Liver (tissue), 9 donors: ENCODE data around the gene C14orf180. TPM values are rescaled to one million over a fixed set of nuclear protein-coding genes. Genes with fewer than 3 reads are reported as not detected.

Source experiments
- DNase-seq: peaks from one replicate; pipeline ENCODE4 v3.0.0-alpha.2; 2017; ENCODE audit warnings: low spot score
- H3K27ac ChIP-seq, 2 donors: one replicate each; pipeline ENCODE4 v1.7.0; 2013; ENCODE audit warnings: inconsistent platforms in 2 of 2, low read length in 2 of 2, control low read depth in 1 of 2, low read depth in 1 of 2, mild to moderate bottlenecking in 1 of 2
- H3K27me3 ChIP-seq, 4 donors: one replicate each; pipeline versions ENCODE4 v1.6.1 to v1.7.0; 2013; ENCODE audit warnings: low read length in 3 of 4, inconsistent platforms in 1 of 4, mild to moderate bottlenecking in 1 of 4, moderate library complexity in 1 of 4; ENCODE audit not compliant: control insufficient read depth in 4 of 4, insufficient read depth in 4 of 4
- H3K36me3 ChIP-seq, 4 donors: one replicate each; pipeline versions ENCODE4 v1.6.1 to v1.7.0; 2013; ENCODE audit warnings: low read length in 3 of 4, mild to moderate bottlenecking in 3 of 4, low read depth in 1 of 4, moderate library complexity in 1 of 4; ENCODE audit not compliant: control insufficient read depth in 4 of 4, insufficient read depth in 3 of 4
- H3K4me1 ChIP-seq, 4 donors: one replicate each; pipeline versions ENCODE4 v1.6.1 to v1.7.0; 2013; ENCODE audit warnings: low read length in 3 of 4, mild to moderate bottlenecking in 3 of 4, moderate library complexity in 1 of 4; ENCODE audit not compliant: control insufficient read depth in 4 of 4, insufficient read depth in 4 of 4
- H3K4me3 ChIP-seq, 3 donors: one replicate each; pipeline versions ENCODE4 v1.6.1 to v1.7.0; 2013; ENCODE audit warnings: low read length in 3 of 3, control low read depth in 1 of 3, low read depth in 1 of 3, mild to moderate bottlenecking in 1 of 3
- H3K9ac ChIP-seq, 2 donors: one replicate each; pipeline ENCODE4 v1.7.0; 2013; ENCODE audit warnings: low read length in 2 of 2, mild to moderate bottlenecking in 2 of 2, moderate library complexity in 2 of 2, control low read depth in 1 of 2, low read depth in 1 of 2
- H3K9me3 ChIP-seq, 4 donors: one replicate each; pipeline versions ENCODE4 v1.6.1 to v1.7.0; 2013; ENCODE audit warnings: low read length in 3 of 4; ENCODE audit not compliant: control insufficient read depth in 4 of 4
- EGR1 ChIP-seq, 2 donors: IDR thresholded peaks; 2 replicates each; pipeline ENCODE4 v1.6.1; 2016 to 2018; ENCODE audit warnings: antibody characterized with exemption in 2 of 2, low read depth in 2 of 2
- FOXA1 ChIP-seq: IDR thresholded peaks from 2 replicates; pipeline ENCODE4 v1.6.1; 2016; ENCODE audit warnings: antibody characterized with exemption
- FOXA2 ChIP-seq: IDR thresholded peaks from 2 replicates; pipeline ENCODE4 v1.6.1; 2016; ENCODE audit warnings: antibody characterized with exemption
- GABPA ChIP-seq, 2 donors: IDR thresholded peaks in 1 of 2; conservative IDR thresholded peaks in 1 of 2; 2 replicates each; pipeline ENCODE4 v1.6.1; 2016; ENCODE audit warnings: antibody characterized with exemption in 2 of 2, mild to moderate bottlenecking in 1 of 2, moderate library complexity in 1 of 2
- HNF4G ChIP-seq: IDR thresholded peaks from 2 replicates; pipeline ENCODE4 v1.6.1; 2016; ENCODE audit warnings: antibody characterized with exemption
- JUND ChIP-seq, 2 donors: IDR thresholded peaks; 2 replicates each; pipeline ENCODE4 v1.6.1; 2016; ENCODE audit warnings: antibody characterized with exemption in 2 of 2
- RAD21 ChIP-seq, 2 donors: IDR thresholded peaks; 2 replicates each; pipeline ENCODE4 v1.6.1; 2016; ENCODE audit warnings: antibody characterized with exemption in 2 of 2, mild to moderate bottlenecking in 2 of 2
- SP1 ChIP-seq: IDR thresholded peaks from 2 replicates; pipeline ENCODE4 v1.6.1; 2018; ENCODE audit warnings: antibody characterized with exemption, mild to moderate bottlenecking
- TAF1 ChIP-seq: conservative IDR thresholded peaks from 2 replicates; pipeline ENCODE4 v1.6.1; 2016; ENCODE audit warnings: antibody characterized with exemption, mild to moderate bottlenecking
- WGBS: extraction: QIAGEN DNeasy Blood & Tissue Kit; methylation state at CpG from one replicate; pipeline ENCODE4 v1.1.7; 2013; 5-methylcytosine and 5-hydroxymethylcytosine counted together
- polyA plus RNA-seq, 2 donors: library from polyadenylated mRNA; stranded (reverse) in 1 of 2; unstranded in 1 of 2; fragments of 200-250 nt in 1 of 2; fragments of >200 nt in 1 of 2; fragmentation: Nextera tagmentation in 1 of 2; extraction: Ambion mirVana in 1 of 2; gene quantifications; one replicate each; pipeline versions ENCODE4 v1.2.1 to v1.2.3, GENCODE V29; 2013 to 2015
- total RNA-seq, 2 donors: library from RNA; depleted of rRNA; stranded (reverse); fragments of >200 nt; gene quantifications; one replicate each; pipeline ENCODE4 v1.2.3, GENCODE V29; 2014
- TF ChIP-seq, protein P1 (sequence below): IDR thresholded peaks from 2 replicates; pipeline ENCODE4 v1.6.1; 2016; ENCODE audit warnings: antibody characterized with exemption
- TF ChIP-seq, protein P2 (sequence below): IDR thresholded peaks from 2 replicates; pipeline ENCODE4 v1.6.1; 2016; ENCODE audit warnings: antibody characterized with exemption, mild to moderate bottlenecking
- TF ChIP-seq, protein P3 (sequence below): IDR thresholded peaks from 2 replicates; pipeline ENCODE4 v1.6.1; 2016; ENCODE audit warnings: antibody characterized with exemption
- donor health status: healthy.
- donor health status: healthy.
- donor health status: healthy.
- donor health status: healthy.
- donor health status: healthy.

Gene C14orf180
- total and polyA plus RNA-seq, 4 donors, result 0.09 to 4.0 (median 2.9) TPM

DNA sequence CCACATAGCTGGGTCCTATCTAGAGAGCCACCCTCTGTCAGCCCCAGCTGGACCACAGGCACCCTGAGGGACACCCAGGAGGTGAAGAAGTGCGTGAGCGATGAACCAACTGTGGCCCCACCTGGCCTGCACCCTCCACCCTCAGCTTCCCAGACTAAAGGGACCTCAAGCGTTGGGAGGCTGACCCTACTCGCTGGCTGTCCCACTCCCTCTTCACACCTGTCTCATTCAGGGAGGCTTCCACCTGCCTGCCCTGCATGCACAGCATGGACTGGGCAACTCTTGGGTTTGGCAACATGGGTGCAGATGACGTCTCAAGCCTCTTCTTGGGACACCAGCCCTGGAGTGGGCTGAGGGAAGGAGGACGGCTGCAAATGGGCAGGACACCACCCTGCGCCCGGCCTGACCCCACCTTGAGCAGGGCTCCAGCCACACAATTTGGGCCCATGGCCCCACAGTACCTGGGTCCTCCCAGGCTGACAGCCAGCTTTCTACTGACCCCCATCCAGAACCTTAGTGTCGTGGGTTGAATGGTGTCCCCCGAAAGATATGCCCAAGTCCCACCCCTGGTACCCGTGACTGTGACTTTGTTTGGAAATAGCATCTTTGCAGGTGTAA, 22.9 kb downstream of the C14orf180 start:
- Histone ChIP-seq H3K9me3 (no peaks in the 10 kb centered on the region), H3K4me3 (no peak overlapping the region), H3K36me3 (no peaks in the 10 kb centered on the region), H3K27ac (no peak overlapping the region), H3K27me3 (peaks cover 0 to 13% (median 4%) of the 10 kb centered on the region in 4 donors), H3K9ac (no peak overlapping the region), H3K4me1 (peaks cover 0 to 3% (median 0%) of the 10 kb centered on the region in 4 donors)
- no peak for TF ChIP-seq TAF1
- TF ChIP-seq JUND (IDR thresholded peaks at IDR 0.05), result no peak
- no peak for TF ChIP-seq FOXA2
- TF ChIP-seq, protein P1, sequence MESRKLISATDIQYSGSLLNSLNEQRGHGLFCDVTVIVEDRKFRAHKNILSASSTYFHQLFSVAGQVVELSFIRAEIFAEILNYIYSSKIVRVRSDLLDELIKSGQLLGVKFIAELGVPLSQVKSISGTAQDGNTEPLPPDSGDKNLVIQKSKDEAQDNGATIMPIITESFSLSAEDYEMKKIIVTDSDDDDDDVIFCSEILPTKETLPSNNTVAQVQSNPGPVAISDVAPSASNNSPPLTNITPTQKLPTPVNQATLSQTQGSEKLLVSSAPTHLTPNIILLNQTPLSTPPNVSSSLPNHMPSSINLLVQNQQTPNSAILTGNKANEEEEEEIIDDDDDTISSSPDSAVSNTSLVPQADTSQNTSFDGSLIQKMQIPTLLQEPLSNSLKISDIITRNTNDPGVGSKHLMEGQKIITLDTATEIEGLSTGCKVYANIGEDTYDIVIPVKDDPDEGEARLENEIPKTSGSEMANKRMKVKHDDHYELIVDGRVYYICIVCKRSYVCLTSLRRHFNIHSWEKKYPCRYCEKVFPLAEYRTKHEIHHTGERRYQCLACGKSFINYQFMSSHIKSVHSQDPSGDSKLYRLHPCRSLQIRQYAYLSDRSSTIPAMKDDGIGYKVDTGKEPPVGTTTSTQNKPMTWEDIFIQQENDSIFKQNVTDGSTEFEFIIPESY, result no peak
- no peak for TF ChIP-seq GABPA (IDR thresholded peaks at IDR 0.05 in 1 of 2, conservative IDR thresholded peaks at IDR 0.05 in 1 of 2)
- no peak for TF ChIP-seq EGR1 (IDR thresholded peaks at IDR 0.05; ENCODE audit: low read depth in 2 of 2)
- TF ChIP-seq, protein P2, sequence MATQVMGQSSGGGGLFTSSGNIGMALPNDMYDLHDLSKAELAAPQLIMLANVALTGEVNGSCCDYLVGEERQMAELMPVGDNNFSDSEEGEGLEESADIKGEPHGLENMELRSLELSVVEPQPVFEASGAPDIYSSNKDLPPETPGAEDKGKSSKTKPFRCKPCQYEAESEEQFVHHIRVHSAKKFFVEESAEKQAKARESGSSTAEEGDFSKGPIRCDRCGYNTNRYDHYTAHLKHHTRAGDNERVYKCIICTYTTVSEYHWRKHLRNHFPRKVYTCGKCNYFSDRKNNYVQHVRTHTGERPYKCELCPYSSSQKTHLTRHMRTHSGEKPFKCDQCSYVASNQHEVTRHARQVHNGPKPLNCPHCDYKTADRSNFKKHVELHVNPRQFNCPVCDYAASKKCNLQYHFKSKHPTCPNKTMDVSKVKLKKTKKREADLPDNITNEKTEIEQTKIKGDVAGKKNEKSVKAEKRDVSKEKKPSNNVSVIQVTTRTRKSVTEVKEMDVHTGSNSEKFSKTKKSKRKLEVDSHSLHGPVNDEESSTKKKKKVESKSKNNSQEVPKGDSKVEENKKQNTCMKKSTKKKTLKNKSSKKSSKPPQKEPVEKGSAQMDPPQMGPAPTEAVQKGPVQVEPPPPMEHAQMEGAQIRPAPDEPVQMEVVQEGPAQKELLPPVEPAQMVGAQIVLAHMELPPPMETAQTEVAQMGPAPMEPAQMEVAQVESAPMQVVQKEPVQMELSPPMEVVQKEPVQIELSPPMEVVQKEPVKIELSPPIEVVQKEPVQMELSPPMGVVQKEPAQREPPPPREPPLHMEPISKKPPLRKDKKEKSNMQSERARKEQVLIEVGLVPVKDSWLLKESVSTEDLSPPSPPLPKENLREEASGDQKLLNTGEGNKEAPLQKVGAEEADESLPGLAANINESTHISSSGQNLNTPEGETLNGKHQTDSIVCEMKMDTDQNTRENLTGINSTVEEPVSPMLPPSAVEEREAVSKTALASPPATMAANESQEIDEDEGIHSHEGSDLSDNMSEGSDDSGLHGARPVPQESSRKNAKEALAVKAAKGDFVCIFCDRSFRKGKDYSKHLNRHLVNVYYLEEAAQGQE, result no peak
- no peak for TF ChIP-seq SP1
- no peak for TF ChIP-seq RAD21 (IDR thresholded peaks at IDR 0.05)
- TF ChIP-seq, protein P3, sequence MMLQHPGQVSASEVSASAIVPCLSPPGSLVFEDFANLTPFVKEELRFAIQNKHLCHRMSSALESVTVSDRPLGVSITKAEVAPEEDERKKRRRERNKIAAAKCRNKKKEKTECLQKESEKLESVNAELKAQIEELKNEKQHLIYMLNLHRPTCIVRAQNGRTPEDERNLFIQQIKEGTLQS, result no peak
- TF ChIP-seq HNF4G, result no peak
- 81% methylated on average over 11 of the region's 11 CpGs for WGBS
- no peak for DNase-seq

- 86% methylated on average over 7 of the region's 7 CpGs for WGBS
- TF ChIP-seq FOXA1, result no peak
- Histone ChIP-seq H3K4me1 (peaks cover 0 to 3% (median 0%) of the 10 kb centered on the region in 4 donors), H3K36me3 (no peaks in the 10 kb centered on the region), H3K27ac (no peak overlapping the region), H3K9ac (no peak overlapping the region), H3K27me3 (peaks cover 0 to 13% (median 4%) of the 10 kb centered on the region in 4 donors), H3K4me3 (no peak overlapping the region), H3K9me3 (no peaks in the 10 kb centered on the region)
- no peak for DNase-seq
Observed at GRCh38 chr14:104602933-104603325, 23.4 kb downstream of the C14orf180 start.
